Activated T-cell treated with anti-CD3 and anti-CD28 coated beads, Interleukin-2, amount 50 U/mL, for 72 hours (primary cell): ENCODE measurements around the gene OR4C12. TPM values are rescaled to one million over a fixed set of nuclear protein-coding genes. Genes with fewer than 3 reads are reported as not detected.
A peak's percentile ranks its signal among the peaks of the same experiment; 100 is the strongest.
"Not testable (repeated sequence)": the region's sequence is repeated elsewhere in the genome, so short reads cannot be mapped to it uniquely, and the experiment has no call there.

ENCODE experiments used
- ATAC-seq, 2 donors: fragments of 150-1000 bp; cut with Tn5 transposase; replicated peaks in 1 of 2; 2 replicates each; pipeline ENCODE4 v1.10.0; 2021; ENCODE audit warnings: moderate library complexity in 2 of 2, mild to moderate bottlenecking in 1 of 2
- DNase-seq, 2 donors: peaks; one replicate each; pipeline ENCODE4 v3.0.0; 2021 to 2022; ENCODE audit warnings: mixed read lengths in 1 of 2
- H3K27ac Mint-ChIP-seq: one replicate; pipeline ENCODE4 v1.8.0; 2022; ENCODE audit warnings: mild to moderate bottlenecking, moderate library complexity, mixed read lengths
- H3K27me3 Mint-ChIP-seq: one replicate; pipeline ENCODE4 v1.8.0; 2022; ENCODE audit warnings: low read depth, mixed read lengths
- H3K36me3 Mint-ChIP-seq, 2 donors: one replicate each; pipeline ENCODE4 v1.8.0; 2022; ENCODE audit warnings: mixed read lengths in 2 of 2, mild to moderate bottlenecking in 1 of 2; ENCODE audit not compliant: insufficient read depth in 2 of 2
- H3K4me1 Mint-ChIP-seq: one replicate; pipeline ENCODE4 v1.8.0; 2022; ENCODE audit warnings: low read depth, mixed read lengths
- H3K4me3 Mint-ChIP-seq, 2 donors: one replicate each; pipeline ENCODE4 v1.8.0; 2022; ENCODE audit warnings: mild to moderate bottlenecking in 2 of 2, mixed read lengths in 2 of 2, moderate library complexity in 2 of 2
- H3K9me3 Mint-ChIP-seq, 2 donors: one replicate each; pipeline ENCODE4 v1.8.0; 2022; ENCODE audit warnings: mixed read lengths in 2 of 2
- total RNA-seq, 2 donors: library from RNA; stranded (reverse); gene quantifications; one replicate each; pipeline ENCODE4 v1.2.3, GENCODE V29; 2022

Gene OR4C12
- not detected for total RNA-seq

GRCh38 chr11:49982435-49982834, at the start of gene OR4C12:
Gene OR4C12 (minus strand): TSS chr11:49982535. CDS start chr11:49982501, 34 bp downstream.
- H3K27me3 Mint-ChIP-seq, H3K27ac Mint-ChIP-seq, H3K36me3 Mint-ChIP-seq, H3K4me3 Mint-ChIP-seq, DNase-seq, ATAC-seq, H3K4me1 Mint-ChIP-seq, H3K9me3 Mint-ChIP-seq: not testable (repeated sequence)

GRCh38 chr11:50030193-50030592, 47.9 kb upstream of the OR4C12 start:
- Mint-ChIP-seq H3K27me3 (no peaks in the 10 kb centered on the region), H3K4me1 (no peaks in the 10 kb centered on the region), H3K27ac (no peak overlapping the region), H3K4me3 (no peak overlapping the region), H3K9me3 (peaks cover 10% of the 10 kb centered on the region in 2 donors), H3K36me3 (peaks cover 0 to 3% of the 10 kb centered on the region in 2 donors)
- no peak for ATAC-seq
- DNase-seq = no peak

- Mint-ChIP-seq H3K4me1 (no peaks in the 10 kb centered on the region), H3K4me3 (no peak overlapping the region), H3K27me3 (no peaks in the 10 kb centered on the region), H3K36me3 (no peaks in the 10 kb centered on the region), H3K27ac (no peak overlapping the region), H3K9me3 (peaks cover 0 to 2% of the 10 kb centered on the region in 2 donors)
- DNase-seq = peak; percentile 43 to 52
- ATAC-seq = no peak
Observed at GRCh38 chr11:49995565-49995964, 13.2 kb upstream of the OR4C12 start.

GRCh38 chr11:49973439-49973838, 8.9 kb downstream of the OR4C12 start:
- H3K9me3 Mint-ChIP-seq, DNase-seq, H3K4me3 Mint-ChIP-seq, H3K27me3 Mint-ChIP-seq, H3K27ac Mint-ChIP-seq, ATAC-seq, H3K4me1 Mint-ChIP-seq, H3K36me3 Mint-ChIP-seq: not testable (repeated sequence)

- H3K27me3 Mint-ChIP-seq = no peaks in the 10 kb centered on the region
- no peaks in the 10 kb centered on the region for H3K4me1 Mint-ChIP-seq
- no peak within 1 kb of the TSS for H3K4me3 Mint-ChIP-seq
- no peak for ATAC-seq
- no peak for DNase-seq
- H3K27ac Mint-ChIP-seq = no peak within 1 kb of the TSS
- no peaks in the 10 kb centered on the region for H3K36me3 Mint-ChIP-seq
- H3K9me3 Mint-ChIP-seq = peaks cover 11 to 13% of the 10 kb centered on the region in 2 donors
Observed at GRCh38 chr11:49952091-49952490, 30.2 kb downstream of the OR4C12 start, which contains the start of gene OR4C13. Gene OR4C13 (plus strand): TSS chr11:49952391. CDS start chr11:49952423, 32 bp downstream.

- not testable (repeated sequence) for DNase-seq, ATAC-seq, H3K36me3 Mint-ChIP-seq, H3K4me3 Mint-ChIP-seq, H3K27ac Mint-ChIP-seq, H3K4me1 Mint-ChIP-seq, H3K27me3 Mint-ChIP-seq
- H3K9me3 Mint-ChIP-seq = peaks cover 13 to 14% of the 10 kb centered on the region in 2 donors
Observed at GRCh38 chr11:49948701-49949100, 33.6 kb downstream of the OR4C12 start.

Other genes starting within 250 kb of the OR4C12 start
- gene OR4C13, start 30.1 kb downstream of the OR4C12 start, total RNA-seq = not detected
- gene OR4C45, start 50.3 kb upstream of the OR4C12 start, total RNA-seq = not detected